RWPE1 (cell line): ENCODE measurements around the gene MAP3K15.

ENCODE experiments used
- CTCF ChIA-PET: fragments of 350-600 bp; sonication (Branson Sonifier 250); formaldehyde crosslinking; extraction: SDS; loops from one replicate; lab custom pipeline; 2021; lab: Yijun Ruan, JAX
- POLR2A ChIA-PET: fragments of 400-600 bp; formaldehyde crosslinking; extraction: SDS; loops from one replicate; lab custom pipeline; 2020; ENCODE audit warnings: antibody characterized with exemption; ENCODE audit not compliant: low non-redundant PET; lab: Yijun Ruan, JAX
- DNase-seq: peaks from one replicate; pipeline ENCODE4 v3.0.0; 2012; ENCODE audit warnings: low spot score
- H3K27ac ChIP-seq: fragments of 450-650 bp; 2 replicates; pipeline ENCODE4 v1.5.1; 2017
- TF ChIP-seq, protein P1 (sequence below): fragments of 450-650 bp; conservative IDR thresholded peaks from 2 replicates; pipeline ENCODE4 v1.5.1; 2017; ENCODE audit warnings: low read depth, mild to moderate bottlenecking

Gene MAP3K15

DNA sequence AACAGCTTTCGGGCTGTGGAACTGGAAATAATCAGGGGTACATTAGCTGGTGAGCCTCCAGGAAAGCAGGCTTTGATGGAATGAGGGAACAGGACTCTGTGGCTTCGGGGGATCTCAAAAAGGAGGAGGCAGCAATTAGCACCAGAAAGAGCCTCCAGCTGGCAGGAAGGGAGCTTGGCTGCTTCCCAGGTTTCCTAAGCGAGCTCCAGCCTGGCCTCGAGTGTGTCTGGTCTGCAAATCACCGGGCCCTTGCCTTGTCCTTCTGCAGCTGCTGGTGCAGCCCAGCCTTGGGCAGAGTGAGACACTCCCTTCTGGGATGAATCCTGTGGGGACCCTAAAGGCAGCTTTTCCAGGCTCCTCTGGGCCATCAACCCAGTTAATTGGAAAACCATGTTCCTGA lies 182.3 kb downstream of the MAP3K15 start:
- POLR2A ChIA-PET = no interaction called here
- no peak overlapping the region for H3K27ac ChIP-seq
- CTCF ChIA-PET = interaction anchor here (0.6 to 1.5 kb wide), 3 partner anchors 9 to 657 kb away, joined by 3 to 4 read pairs (median 4); no protein-coding TSS in a partner anchor
- TF ChIP-seq, protein P1, sequence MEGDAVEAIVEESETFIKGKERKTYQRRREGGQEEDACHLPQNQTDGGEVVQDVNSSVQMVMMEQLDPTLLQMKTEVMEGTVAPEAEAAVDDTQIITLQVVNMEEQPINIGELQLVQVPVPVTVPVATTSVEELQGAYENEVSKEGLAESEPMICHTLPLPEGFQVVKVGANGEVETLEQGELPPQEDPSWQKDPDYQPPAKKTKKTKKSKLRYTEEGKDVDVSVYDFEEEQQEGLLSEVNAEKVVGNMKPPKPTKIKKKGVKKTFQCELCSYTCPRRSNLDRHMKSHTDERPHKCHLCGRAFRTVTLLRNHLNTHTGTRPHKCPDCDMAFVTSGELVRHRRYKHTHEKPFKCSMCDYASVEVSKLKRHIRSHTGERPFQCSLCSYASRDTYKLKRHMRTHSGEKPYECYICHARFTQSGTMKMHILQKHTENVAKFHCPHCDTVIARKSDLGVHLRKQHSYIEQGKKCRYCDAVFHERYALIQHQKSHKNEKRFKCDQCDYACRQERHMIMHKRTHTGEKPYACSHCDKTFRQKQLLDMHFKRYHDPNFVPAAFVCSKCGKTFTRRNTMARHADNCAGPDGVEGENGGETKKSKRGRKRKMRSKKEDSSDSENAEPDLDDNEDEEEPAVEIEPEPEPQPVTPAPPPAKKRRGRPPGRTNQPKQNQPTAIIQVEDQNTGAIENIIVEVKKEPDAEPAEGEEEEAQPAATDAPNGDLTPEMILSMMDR = no peak
- DNase-seq = no peak

DNA sequence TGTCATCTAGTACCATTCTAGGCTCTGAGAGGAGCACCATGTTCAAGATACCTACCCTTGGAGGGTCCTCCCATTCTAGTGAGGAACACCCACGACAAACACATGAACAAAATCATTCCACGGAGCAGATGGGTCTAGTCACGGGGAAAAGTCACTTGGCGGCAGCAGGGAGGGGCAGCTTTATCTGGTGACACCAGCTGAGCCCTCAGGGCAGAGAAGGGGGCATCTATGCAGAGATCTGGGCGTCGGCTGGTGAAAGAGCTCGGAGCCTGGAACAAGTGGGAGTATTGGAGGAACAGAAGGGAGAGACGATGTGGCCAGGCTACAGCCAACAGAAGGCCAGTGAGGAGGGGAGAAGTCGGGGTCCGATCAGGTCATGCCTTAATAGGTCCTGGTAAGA lies 183.5 kb downstream of the MAP3K15 start:
- no peak overlapping the region for H3K27ac ChIP-seq
- no peak for DNase-seq
- CTCF ChIA-PET = no interaction called here
- POLR2A ChIA-PET = no interaction called here
- TF ChIP-seq, protein P1 = no peak

DNA sequence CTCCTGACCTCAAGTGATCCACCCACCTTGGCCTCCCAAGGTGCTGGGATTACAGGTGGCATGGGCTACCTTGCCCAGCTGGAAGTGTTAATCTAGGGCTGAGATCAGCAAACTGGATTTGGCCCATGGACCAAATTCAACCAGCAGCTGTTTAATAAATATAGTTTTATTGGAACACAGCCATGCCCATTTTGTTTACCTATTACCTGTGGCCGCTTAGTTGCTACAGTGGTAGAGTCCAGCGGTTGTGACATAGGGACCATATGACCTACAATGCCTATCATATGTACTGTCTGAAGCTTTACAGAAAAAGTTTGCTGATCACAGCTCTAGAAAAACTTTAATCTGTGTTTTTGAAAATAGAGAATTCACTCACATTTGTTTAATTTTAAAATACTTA lies 188.7 kb downstream of the MAP3K15 start:
- ChIA-PET CTCF (no interaction called here), POLR2A (no interaction called here)
- DNase-seq = no peak
- TF ChIP-seq, protein P1 = no peak
- no peak overlapping the region for H3K27ac ChIP-seq
